ENCODE measurements around the gene TDRD7.

GRCh38 chr9:97385626-97386264 lies 26.2 kb upstream of the TDRD7 start:
- no peak for TF ChIP-seq CTCF (IDR thresholded peaks at IDR 0.05)
- no peak for TF ChIP-seq EZH2 (IDR thresholded peaks at IDR 0.05; ENCODE audit: borderline replicate concordance, insufficient read depth, low read depth, low read length, poor library complexity, severe bottlenecking)

All from B cell (primary cell).